OCI-LY1 (cell line): Measurements from ENCODE around the gene NUP107.
A peak's percentile ranks its signal among the peaks of the same experiment; 100 is the strongest.

Source experiments
- H2AFZ ChIP-seq: fragments of 200-600 bp; sonication (generic), shearing (Covaris generic); 2 replicates; pipeline ENCODE4 v1.6.0; 2014; ENCODE audit warnings: antibody characterized with exemption, mild to moderate bottlenecking, low read length
- H3F3A ChIP-seq: fragments of 200-600 bp; sonication (generic), shearing (Covaris generic); 2 replicates; pipeline ENCODE4 v1.6.0; 2014; ENCODE audit warnings: mild to moderate bottlenecking, antibody characterized with exemption, low read length, moderate library complexity; ENCODE audit not compliant: insufficient read depth
- H3K27ac ChIP-seq: fragments of 200-600 bp; sonication (generic); 2 replicates; pipeline ENCODE4 v1.5.1; 2014; ENCODE audit warnings: low read length, mixed run types, mild to moderate bottlenecking, low read depth; ENCODE audit not compliant: poor library complexity, severe bottlenecking
- H3K27me3 ChIP-seq: fragments of 200-600 bp; sonication (generic); 2 replicates; pipeline ENCODE4 v1.6.0; 2014; ENCODE audit warnings: antibody characterized with exemption, mild to moderate bottlenecking, low read length, moderate library complexity; ENCODE audit not compliant: insufficient read depth
- H3K36me3 ChIP-seq: fragments of 200-600 bp; sonication (generic); 2 replicates; pipeline ENCODE4 v1.6.1; 2014; ENCODE audit warnings: mild to moderate bottlenecking, antibody characterized with exemption, low read length, moderate library complexity, mixed read lengths; ENCODE audit not compliant: insufficient read depth
- H3K4me1 ChIP-seq: fragments of 200-600 bp; sonication (generic); 2 replicates; pipeline ENCODE4 v1.5.1; 2014; ENCODE audit warnings: mild to moderate bottlenecking, low read length, moderate library complexity; ENCODE audit not compliant: insufficient read depth, severe bottlenecking
- H3K4me2 ChIP-seq: fragments of 200-600 bp; sonication (generic), shearing (Covaris generic); 2 replicates; pipeline ENCODE4 v1.6.1; 2014; ENCODE audit warnings: low read length
- H3K4me3 ChIP-seq: fragments of 200-600 bp; sonication (generic); 2 replicates; pipeline ENCODE4 v1.5.1; 2014; ENCODE audit warnings: low read length, low read depth, mild to moderate bottlenecking, mixed read lengths; ENCODE audit not compliant: poor library complexity, severe bottlenecking
- H3K79me2 ChIP-seq: fragments of 200-600 bp; shearing (Covaris generic); 2 replicates; pipeline ENCODE4 v1.6.1; 2016; ENCODE audit warnings: mixed run types, low read length, mixed read lengths; ENCODE audit not compliant: insufficient read depth
- H3K9ac ChIP-seq: fragments of 200-600 bp; sonication (generic), shearing (Covaris generic); 2 replicates; pipeline ENCODE4 v1.6.1; 2014; ENCODE audit warnings: mild to moderate bottlenecking, low read length, mixed read lengths
- H3K9me2 ChIP-seq: fragments of 200-600 bp; sonication (generic), shearing (Covaris generic); 2 replicates; pipeline ENCODE4 v1.6.1; 2014; ENCODE audit warnings: low read depth, mild to moderate bottlenecking, low read length, mixed read lengths
- H3K9me3 ChIP-seq: fragments of 200-600 bp; shearing (Covaris generic); 2 replicates; pipeline ENCODE4 v1.6.1; 2014; ENCODE audit warnings: low read length, mixed read lengths
- H4K20me1 ChIP-seq: fragments of 200-600 bp; sonication (generic), shearing (Covaris generic); 2 replicates; pipeline ENCODE4 v1.6.0; 2016; ENCODE audit warnings: mild to moderate bottlenecking, low read length; ENCODE audit not compliant: insufficient read depth
- EZH2 ChIP-seq: fragments of 200-600 bp; sonication (generic), shearing (Covaris generic); IDR thresholded peaks from 2 replicates; pipeline ENCODE4 v1.8.0; 2017; ENCODE audit warnings: borderline replicate concordance, mixed run types, mild to moderate bottlenecking, antibody characterized with exemption, low read length, moderate library complexity, mixed read lengths
- TF ChIP-seq, protein P1 (sequence below): fragments of 200-600 bp; sonication (generic), shearing (Covaris generic); IDR thresholded peaks from 2 replicates; pipeline ENCODE4 v1.5.1; 2017; ENCODE audit warnings: mild to moderate bottlenecking, antibody characterized with exemption, low read length, moderate library complexity, mixed read lengths

The NUP107 gene

DNA sequence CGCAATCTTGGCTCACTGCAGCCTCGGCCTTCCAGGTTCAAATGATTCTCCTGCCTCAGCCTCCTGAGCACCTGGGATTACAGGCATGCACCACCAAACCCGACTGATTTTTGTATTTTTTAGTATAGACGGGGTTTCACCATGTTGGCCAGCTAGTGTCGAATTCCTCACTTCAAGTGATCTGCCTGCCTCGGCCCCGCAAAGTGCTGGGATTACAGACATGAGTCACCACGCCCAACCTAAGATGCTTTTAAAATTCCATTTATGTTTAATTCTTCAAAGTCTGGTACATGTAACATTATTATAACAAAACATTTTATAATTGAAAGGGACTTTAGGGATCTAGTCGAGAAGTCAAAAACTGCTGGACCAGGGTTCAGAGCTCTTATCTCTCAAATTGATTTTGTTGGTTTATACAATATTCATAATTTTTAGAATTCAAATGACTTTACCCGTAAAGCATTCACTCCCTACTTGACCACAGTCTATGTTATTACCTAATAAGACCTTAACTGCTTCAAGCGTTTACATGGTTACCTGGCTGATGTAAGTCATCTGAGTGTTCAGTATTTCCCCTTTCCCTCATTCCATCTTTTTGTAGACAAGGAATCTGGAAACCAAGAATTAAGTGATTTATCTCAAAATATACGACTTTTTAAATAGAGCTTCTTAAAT, 47.9 kb upstream of the NUP107 start:
- peaks cover 26% of the 10 kb centered on the region for H3K36me3 ChIP-seq
- H4K20me1 ChIP-seq, result no peaks in the 10 kb centered on the region
- TF ChIP-seq EZH2, result no peak
- TF ChIP-seq, protein P1, sequence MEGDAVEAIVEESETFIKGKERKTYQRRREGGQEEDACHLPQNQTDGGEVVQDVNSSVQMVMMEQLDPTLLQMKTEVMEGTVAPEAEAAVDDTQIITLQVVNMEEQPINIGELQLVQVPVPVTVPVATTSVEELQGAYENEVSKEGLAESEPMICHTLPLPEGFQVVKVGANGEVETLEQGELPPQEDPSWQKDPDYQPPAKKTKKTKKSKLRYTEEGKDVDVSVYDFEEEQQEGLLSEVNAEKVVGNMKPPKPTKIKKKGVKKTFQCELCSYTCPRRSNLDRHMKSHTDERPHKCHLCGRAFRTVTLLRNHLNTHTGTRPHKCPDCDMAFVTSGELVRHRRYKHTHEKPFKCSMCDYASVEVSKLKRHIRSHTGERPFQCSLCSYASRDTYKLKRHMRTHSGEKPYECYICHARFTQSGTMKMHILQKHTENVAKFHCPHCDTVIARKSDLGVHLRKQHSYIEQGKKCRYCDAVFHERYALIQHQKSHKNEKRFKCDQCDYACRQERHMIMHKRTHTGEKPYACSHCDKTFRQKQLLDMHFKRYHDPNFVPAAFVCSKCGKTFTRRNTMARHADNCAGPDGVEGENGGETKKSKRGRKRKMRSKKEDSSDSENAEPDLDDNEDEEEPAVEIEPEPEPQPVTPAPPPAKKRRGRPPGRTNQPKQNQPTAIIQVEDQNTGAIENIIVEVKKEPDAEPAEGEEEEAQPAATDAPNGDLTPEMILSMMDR, result no peak
- peaks cover 74% of the 10 kb centered on the region for H3K4me1 ChIP-seq
- H3K9ac ChIP-seq, result no peak overlapping the region; the same call in 1 of the 2 replicates
- peak overlapping the region; percentile 35 for H3K4me2 ChIP-seq
- H3K27me3 ChIP-seq, result no peaks in the 10 kb centered on the region
- H2AFZ ChIP-seq, result no peak overlapping the region
- H3F3A ChIP-seq, result 0 out of 2 replicates have a peak, but pooled peaks cover 6% of the 10 kb centered on the region
- peak overlapping the region; percentile 85 for H3K27ac ChIP-seq
- H3K9me2 ChIP-seq, result no peaks in the 10 kb centered on the region
- no peaks in the 10 kb centered on the region for H3K9me3 ChIP-seq
- H3K4me3 ChIP-seq, result no peak overlapping the region
- peaks cover 95% of the 10 kb centered on the region for H3K79me2 ChIP-seq

DNA sequence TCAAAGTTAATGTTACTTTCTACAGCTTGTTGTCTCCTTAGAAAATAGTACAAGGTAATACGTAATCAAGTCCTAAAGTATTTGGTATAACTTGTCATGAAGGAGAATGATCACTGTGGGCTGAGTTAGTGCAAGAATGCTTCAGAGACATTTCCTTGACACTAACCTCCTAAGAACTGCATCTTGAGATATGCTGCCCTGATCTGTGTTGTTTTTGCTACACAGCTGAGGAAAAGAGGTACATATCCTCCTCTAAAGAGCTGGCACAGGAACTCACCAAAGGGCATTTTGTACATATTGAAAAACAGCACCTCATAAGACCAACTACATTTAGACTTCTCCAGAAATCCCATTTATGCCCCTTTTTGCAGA, 47.4 kb upstream of the NUP107 start:
- H3K27me3 ChIP-seq, result no peaks in the 10 kb centered on the region
- H3K79me2 ChIP-seq, result peaks cover 94% of the 10 kb centered on the region
- no peak overlapping the region for H2AFZ ChIP-seq
- H3F3A ChIP-seq, result 0 out of 2 replicates have a peak, but pooled peaks cover 6% of the 10 kb centered on the region
- H3K9ac ChIP-seq, result no peak overlapping the region; the same call in 1 of the 2 replicates
- H3K27ac ChIP-seq, result peak overlapping the region; percentile 85
- peaks cover 69% of the 10 kb centered on the region for H3K4me1 ChIP-seq
- H3K9me2 ChIP-seq, result no peaks in the 10 kb centered on the region
- no peak overlapping the region for H3K4me3 ChIP-seq
- H3K4me2 ChIP-seq, result peak overlapping the region; percentile 35
- peaks cover 26% of the 10 kb centered on the region for H3K36me3 ChIP-seq
- no peaks in the 10 kb centered on the region for H4K20me1 ChIP-seq
- no peaks in the 10 kb centered on the region for H3K9me3 ChIP-seq
- no peak for TF ChIP-seq EZH2
- TF ChIP-seq, protein P1, result no peak

DNA sequence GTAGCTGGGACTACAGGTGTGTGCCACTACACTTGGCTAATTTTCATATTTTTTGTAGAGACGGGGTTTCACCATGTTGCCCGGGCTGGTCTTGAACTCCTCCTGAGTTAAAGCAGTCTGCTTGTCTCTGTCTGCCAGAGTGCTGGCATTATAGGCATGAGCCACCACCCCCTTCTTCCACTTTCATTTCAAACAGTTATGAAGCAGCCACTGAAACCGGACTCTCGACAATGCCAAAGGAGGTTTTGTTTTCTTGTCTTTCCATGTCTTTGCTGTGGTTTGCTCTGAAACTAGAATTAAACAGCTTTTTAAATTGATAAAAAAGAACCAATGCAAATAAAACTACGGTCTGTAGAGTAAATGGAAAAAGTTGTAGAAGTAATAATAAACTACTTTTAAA, 45.6 kb upstream of the NUP107 start:
- Histone ChIP-seq H3K9me2 (no peaks in the 10 kb centered on the region), H3K4me1 (peaks cover 57% of the 10 kb centered on the region), H2AFZ (no peak overlapping the region), H4K20me1 (no peaks in the 10 kb centered on the region), H3F3A (no peaks in the 10 kb centered on the region), H3K79me2 (peaks cover 96% of the 10 kb centered on the region), H3K36me3 (peaks cover 32% of the 10 kb centered on the region), H3K9me3 (no peaks in the 10 kb centered on the region), H3K27ac (peak overlapping the region; percentile 85), H3K9ac (peak overlapping the region; percentile 29; the same call in 1 of the 2 replicates), H3K4me3 (peak overlapping the region; percentile 32), H3K4me2 (peak overlapping the region; percentile 53), H3K27me3 (no peaks in the 10 kb centered on the region)
- TF ChIP-seq EZH2, result no peak
- TF ChIP-seq, protein P1, result no peak
